Effector memory CD8-positive, alpha-beta T cell (primary cell): Measurements from ENCODE around the gene YEATS2.

ENCODE experiments used
- ATAC-seq: fragments of 150-1000 bp; cut with Tn5 transposase; replicated peaks from 2 replicates; pipeline ENCODE4 v1.10.0; 2021; ENCODE audit warnings: mild to moderate bottlenecking, moderate library complexity
- DNase-seq, 3 experiments: peaks; one replicate each; pipeline ENCODE4 v3.0.0; 2021
- H3K27ac Mint-ChIP-seq, 2 donors: one replicate each; pipeline ENCODE4 v1.8.0; 2022; ENCODE audit warnings: mild to moderate bottlenecking in 2 of 2, mixed read lengths in 2 of 2, moderate library complexity in 2 of 2
- H3K27me3 Mint-ChIP-seq, 2 donors: one replicate each; pipeline ENCODE4 v1.8.0; 2022; ENCODE audit warnings: mixed read lengths in 2 of 2
- H3K36me3 Mint-ChIP-seq: one replicate; pipeline ENCODE4 v1.8.0; 2022; ENCODE audit warnings: mild to moderate bottlenecking, moderate library complexity, mixed read lengths; ENCODE audit not compliant: insufficient read depth
- H3K4me1 Mint-ChIP-seq, 2 donors: one replicate each; pipeline ENCODE4 v1.8.0; 2022; ENCODE audit warnings: low read depth in 2 of 2, mixed read lengths in 2 of 2
- H3K4me3 Mint-ChIP-seq, 2 donors: one replicate each; pipeline ENCODE4 v1.8.0; 2022; ENCODE audit warnings: mild to moderate bottlenecking in 2 of 2, mixed read lengths in 2 of 2, moderate library complexity in 2 of 2
- H3K9me3 Mint-ChIP-seq, 2 donors: one replicate each; pipeline ENCODE4 v1.8.0; 2022; ENCODE audit warnings: mixed read lengths in 2 of 2

YEATS2 gene

GRCh38 chr3:183797996-183798395, 100.4 kb downstream of the YEATS2 start:
- H3K27ac Mint-ChIP-seq: no peak overlapping the region
- peaks cover 55% of the 10 kb centered on the region for H3K36me3 Mint-ChIP-seq
- no peak overlapping the region for H3K4me3 Mint-ChIP-seq
- ATAC-seq (no peak), DNase-seq (no peak)
- no peaks in the 10 kb centered on the region for H3K4me1 Mint-ChIP-seq
- H3K27me3 Mint-ChIP-seq: no peaks in the 10 kb centered on the region
- H3K9me3 Mint-ChIP-seq: no peaks in the 10 kb centered on the region

GRCh38 chr3:183799461-183799860, 101.9 kb downstream of the YEATS2 start:
- H3K9me3 Mint-ChIP-seq: no peaks in the 10 kb centered on the region
- ATAC-seq (no peak), DNase-seq (no peak)
- H3K27ac Mint-ChIP-seq: peak overlapping the region in 1 of 2 donors; percentile 27
- H3K4me3 Mint-ChIP-seq: no peak overlapping the region
- peaks cover 58% of the 10 kb centered on the region for H3K36me3 Mint-ChIP-seq
- H3K4me1 Mint-ChIP-seq: no peaks in the 10 kb centered on the region
- H3K27me3 Mint-ChIP-seq: no peaks in the 10 kb centered on the region

GRCh38 chr3:183800243-183800863, 102.8 kb downstream of the YEATS2 start:
- H3K4me1 Mint-ChIP-seq: no peaks in the 10 kb centered on the region
- no peak overlapping the region for H3K27ac Mint-ChIP-seq
- H3K27me3 Mint-ChIP-seq: no peaks in the 10 kb centered on the region
- DNase-seq (no peak), ATAC-seq (no peak)
- peaks cover 63% of the 10 kb centered on the region for H3K36me3 Mint-ChIP-seq
- H3K9me3 Mint-ChIP-seq: no peaks in the 10 kb centered on the region
- H3K4me3 Mint-ChIP-seq: no peak overlapping the region

- DNase-seq (no peak), ATAC-seq (no peak)
- no peaks in the 10 kb centered on the region for H3K27me3 Mint-ChIP-seq
- no peaks in the 10 kb centered on the region for H3K4me1 Mint-ChIP-seq
- H3K9me3 Mint-ChIP-seq: no peaks in the 10 kb centered on the region
- peaks cover 59% of the 10 kb centered on the region for H3K36me3 Mint-ChIP-seq
- H3K27ac Mint-ChIP-seq: no peak overlapping the region
- no peak overlapping the region for H3K4me3 Mint-ChIP-seq
Observed at GRCh38 chr3:183801601-183802000, 104.0 kb downstream of the YEATS2 start.

GRCh38 chr3:183802989-183803388, 105.4 kb downstream of the YEATS2 start:
- Mint-ChIP-seq H3K4me1 (no peaks in the 10 kb centered on the region), H3K36me3 (peaks cover 58% of the 10 kb centered on the region), H3K27me3 (no peaks in the 10 kb centered on the region), H3K9me3 (no peaks in the 10 kb centered on the region), H3K4me3 (no peak overlapping the region), H3K27ac (peak overlapping the region in 1 of 2 donors; percentile 46)
- DNase-seq (no peak), ATAC-seq (no peak)

GRCh38 chr3:183807209-183807728, 109.7 kb downstream of the YEATS2 start:
- H3K4me3 Mint-ChIP-seq: no peak overlapping the region
- no peaks in the 10 kb centered on the region for H3K9me3 Mint-ChIP-seq
- H3K27ac Mint-ChIP-seq: peak overlapping the region in 1 of 2 donors; percentile 30
- DNase-seq: no peak
- no peak for ATAC-seq
- peaks cover 44% of the 10 kb centered on the region for H3K36me3 Mint-ChIP-seq
- H3K27me3 Mint-ChIP-seq: no peaks in the 10 kb centered on the region
- H3K4me1 Mint-ChIP-seq: no peaks in the 10 kb centered on the region

GRCh38 chr3:183807881-183808280, 110.3 kb downstream of the YEATS2 start:
- Mint-ChIP-seq H3K4me1 (no peaks in the 10 kb centered on the region), H3K9me3 (no peaks in the 10 kb centered on the region), H3K27ac (no peak overlapping the region), H3K36me3 (peaks cover 38% of the 10 kb centered on the region), H3K27me3 (no peaks in the 10 kb centered on the region), H3K4me3 (no peak overlapping the region)
- ATAC-seq (no peak), DNase-seq (no peak)

- no peaks in the 10 kb centered on the region for H3K9me3 Mint-ChIP-seq
- no peak overlapping the region for H3K27ac Mint-ChIP-seq
- no peaks in the 10 kb centered on the region for H3K4me1 Mint-ChIP-seq
- peaks cover 33% of the 10 kb centered on the region for H3K36me3 Mint-ChIP-seq
- no peak for ATAC-seq
- no peak overlapping the region for H3K4me3 Mint-ChIP-seq
- H3K27me3 Mint-ChIP-seq: no peaks in the 10 kb centered on the region
- no peak for DNase-seq
Observed at GRCh38 chr3:183808355-183808754, 110.8 kb downstream of the YEATS2 start.

GRCh38 chr3:183809270-183809669, 111.7 kb downstream of the YEATS2 start:
- no peaks in the 10 kb centered on the region for H3K9me3 Mint-ChIP-seq
- peaks cover 24% of the 10 kb centered on the region for H3K36me3 Mint-ChIP-seq
- no peak overlapping the region for H3K27ac Mint-ChIP-seq
- no peak overlapping the region for H3K4me3 Mint-ChIP-seq
- DNase-seq (no peak), ATAC-seq (no peak)
- H3K27me3 Mint-ChIP-seq: no peaks in the 10 kb centered on the region
- H3K4me1 Mint-ChIP-seq: peaks cover 0 to 1% of the 10 kb centered on the region in 2 donors

GRCh38 chr3:183810643-183811594, 113.3 kb downstream of the YEATS2 start:
- H3K9me3 Mint-ChIP-seq: no peaks in the 10 kb centered on the region
- H3K4me3 Mint-ChIP-seq: no peak overlapping the region
- DNase-seq: no peak
- no peak for ATAC-seq
- H3K4me1 Mint-ChIP-seq: peaks cover 4 to 14% of the 10 kb centered on the region in 2 donors
- H3K27me3 Mint-ChIP-seq: no peaks in the 10 kb centered on the region
- H3K27ac Mint-ChIP-seq: no peak overlapping the region
- peaks cover 16% of the 10 kb centered on the region for H3K36me3 Mint-ChIP-seq

GRCh38 chr3:183811638-183812037, 114.0 kb downstream of the YEATS2 start:
- peak overlapping the region in 1 of 2 donors; percentile 41 for H3K27ac Mint-ChIP-seq
- no peaks in the 10 kb centered on the region for H3K9me3 Mint-ChIP-seq
- no peak overlapping the region for H3K4me3 Mint-ChIP-seq
- H3K27me3 Mint-ChIP-seq: no peaks in the 10 kb centered on the region
- H3K4me1 Mint-ChIP-seq: peaks cover 4 to 19% of the 10 kb centered on the region in 2 donors
- no peak for ATAC-seq
- no peak for DNase-seq
- H3K36me3 Mint-ChIP-seq: peaks cover 16% of the 10 kb centered on the region

GRCh38 chr3:183812761-183813445, 115.3 kb downstream of the YEATS2 start:
- no peaks in the 10 kb centered on the region for H3K27me3 Mint-ChIP-seq
- ATAC-seq (no peak), DNase-seq (no peak)
- no peaks in the 10 kb centered on the region for H3K9me3 Mint-ChIP-seq
- peak overlapping the region; percentile 35 to 97 for H3K27ac Mint-ChIP-seq
- H3K4me3 Mint-ChIP-seq: no peak overlapping the region
- H3K4me1 Mint-ChIP-seq: peaks cover 4 to 23% of the 10 kb centered on the region in 2 donors
- H3K36me3 Mint-ChIP-seq: peaks cover 12% of the 10 kb centered on the region

GRCh38 chr3:183814240-183814639, 116.6 kb downstream of the YEATS2 start:
- Mint-ChIP-seq H3K9me3 (no peaks in the 10 kb centered on the region), H3K27me3 (no peaks in the 10 kb centered on the region), H3K27ac (peak overlapping the region; percentile 89 to 97), H3K36me3 (peaks cover 6% of the 10 kb centered on the region), H3K4me3 (peak overlapping the region in 1 of 2 donors; percentile 48), H3K4me1 (peaks cover 4 to 23% of the 10 kb centered on the region in 2 donors)
- ATAC-seq (no peak), DNase-seq (no peak)
